ACHN (cell line): Measurements from ENCODE around the gene H6PD.

Experiments used
- DNase-seq: peaks from one replicate; pipeline ENCODE4 v3.0.0-alpha.2; 2015
- in situ Hi-C: cut with HindIII; loops from 2 replicates; pipeline ENCODE4 v1.10.0; 2017; ENCODE audit warnings: low sequenced_read_pairs, low pct_ligation_motif_present, low pct_unique_long_range_greater_than_20kb

Gene H6PD

GRCh38 chr1:9267827-9268581 is 33.4 kb downstream of the H6PD start:
- in situ Hi-C loops: no loop called here
- no peak for DNase-seq

DNA sequence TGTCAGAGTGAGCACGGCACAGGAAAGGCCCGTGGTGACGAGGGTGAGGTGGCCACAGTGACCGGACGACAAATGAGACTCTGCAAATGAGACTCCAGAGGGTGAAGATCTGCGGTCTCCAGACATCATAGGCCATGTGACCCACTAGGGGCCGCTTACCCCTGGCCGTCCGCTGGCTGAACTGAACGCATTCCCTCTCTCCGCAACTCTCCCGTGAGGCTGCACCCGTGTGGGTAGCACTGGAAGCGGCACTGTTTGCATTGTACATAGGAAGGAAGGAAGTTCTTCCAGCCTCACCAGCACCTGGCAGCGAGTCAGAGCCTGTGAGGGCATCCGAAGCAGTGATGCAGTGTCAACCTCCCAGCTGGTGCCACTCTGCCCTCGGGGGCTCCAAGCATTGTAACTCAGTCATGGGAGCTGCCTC is 34.5 kb downstream of the H6PD start:
- in situ Hi-C loops: no loop called here
- DNase-seq: no peak

GRCh38 chr1:9269721-9270120 is 35.1 kb downstream of the H6PD start:
- DNase-seq: no peak
- in situ Hi-C loops: no loop called here

DNA sequence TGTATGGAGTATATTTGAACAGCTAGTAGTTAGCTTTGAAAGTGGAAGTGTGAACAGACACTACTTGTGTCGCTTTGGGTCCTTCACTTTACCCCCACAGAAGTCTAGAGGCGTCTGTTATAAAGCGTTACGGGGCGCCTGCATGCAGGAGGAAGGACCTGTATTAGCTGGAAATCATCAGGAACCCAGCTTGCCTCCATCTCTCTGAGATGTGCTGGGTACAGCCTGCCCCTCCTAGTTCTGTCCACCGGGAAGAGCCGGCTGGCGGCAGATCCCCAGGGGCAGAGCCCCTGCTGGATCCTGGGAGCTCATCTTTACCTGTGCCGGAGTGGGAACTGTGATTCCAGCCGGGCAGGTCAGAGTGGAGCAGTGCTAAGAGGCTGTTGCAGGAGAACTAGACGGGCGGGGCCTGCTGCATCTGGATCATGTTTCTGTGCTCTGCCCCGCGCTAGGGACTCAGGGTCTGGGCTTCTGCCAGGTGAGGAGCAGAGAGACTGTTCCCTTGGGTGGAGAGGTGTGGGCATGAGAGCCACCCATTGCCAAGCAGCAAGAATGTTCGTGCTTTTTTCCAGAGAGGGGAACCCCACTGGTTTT is 35.8 kb downstream of the H6PD start:
- DNase-seq: no peak
- in situ Hi-C loops: no loop called here

DNA sequence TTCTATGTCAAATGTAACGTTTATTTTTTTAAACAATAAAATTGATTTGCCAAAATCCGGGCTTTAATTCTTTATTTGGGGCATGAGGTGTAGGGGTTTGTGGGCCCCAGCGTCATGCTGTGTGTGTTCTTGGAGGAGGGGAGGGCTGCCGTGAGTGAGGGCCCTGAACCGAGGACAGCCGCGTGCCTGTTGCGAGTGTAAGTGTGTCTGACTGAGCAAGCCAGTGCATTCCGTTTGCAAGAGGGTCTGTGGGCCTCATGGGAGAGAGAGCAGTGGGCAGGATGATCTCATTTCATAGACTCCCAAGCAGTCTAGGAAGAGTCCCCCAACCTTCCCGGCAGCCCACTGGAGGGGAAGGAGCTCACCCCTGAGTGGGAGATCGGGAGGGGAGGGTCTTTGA is 36.7 kb downstream of the H6PD start:
- in situ Hi-C loops: no loop called here
- DNase-seq: no peak

DNA sequence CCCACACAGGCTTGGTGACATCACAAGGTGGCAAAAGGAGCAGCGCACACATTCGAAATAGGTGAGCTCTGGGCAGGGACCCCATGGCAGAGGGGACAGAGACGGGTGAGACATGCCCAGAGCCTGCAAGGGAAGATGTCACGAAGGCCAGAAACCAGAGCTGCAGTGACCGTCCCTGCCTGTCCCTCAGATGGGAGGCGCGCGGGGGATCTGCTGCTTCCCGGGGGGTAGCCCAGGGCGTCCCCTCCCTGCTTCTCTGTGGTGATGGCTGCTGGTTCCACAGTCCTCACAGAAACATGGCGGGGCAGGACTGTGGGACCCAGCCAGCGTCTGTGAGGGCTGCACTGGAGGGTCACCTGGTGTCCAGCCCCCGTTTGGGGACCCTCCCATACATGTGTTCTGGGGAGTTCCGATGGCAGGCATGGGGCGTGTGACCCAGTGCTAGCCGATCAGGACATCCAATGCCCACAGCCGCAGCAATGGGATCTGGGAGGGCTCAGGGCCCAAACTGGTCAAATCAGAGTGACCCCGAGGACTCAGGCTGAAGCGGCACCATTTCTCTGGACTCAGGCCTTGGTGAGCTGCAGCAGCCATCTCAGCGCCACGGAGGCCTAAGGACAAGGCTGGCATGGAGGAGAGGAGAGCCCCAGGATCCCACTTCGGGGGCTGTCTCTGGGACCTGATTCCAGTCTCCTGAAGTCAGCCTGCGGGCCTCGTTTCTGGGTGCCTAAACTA is 37.5 kb downstream of the H6PD start:
- no peak for DNase-seq
- in situ Hi-C loops: no loop called here

DNA sequence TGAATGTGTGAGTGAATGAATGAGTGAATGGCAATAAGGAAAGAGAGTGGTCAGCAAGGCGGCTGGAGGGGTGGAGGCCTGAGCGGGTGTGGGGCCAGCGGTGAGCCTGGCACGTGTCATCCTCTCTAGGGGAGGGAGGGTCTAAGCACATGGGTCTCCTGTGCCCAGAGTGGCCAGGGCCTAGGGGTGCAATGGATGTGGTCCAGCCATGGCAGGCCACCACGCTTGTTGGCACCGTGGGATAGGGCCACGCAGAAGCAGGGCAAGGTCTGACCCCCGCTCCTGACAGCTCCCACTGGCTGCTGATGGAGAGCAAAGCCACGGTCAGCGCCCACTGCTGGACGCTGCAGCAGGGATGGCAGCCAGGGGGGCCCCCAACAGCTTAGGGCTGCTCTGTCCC is 38.6 kb downstream of the H6PD start:
- no peak for DNase-seq
- in situ Hi-C loops: no loop called here

GRCh38 chr1:9275161-9275560 is 40.6 kb downstream of the H6PD start:
- DNase-seq: no peak
- in situ Hi-C loops: no loop called here

GRCh38 chr1:9275567-9276034 is 41.0 kb downstream of the H6PD start:
- in situ Hi-C loops: no loop called here
- DNase-seq: no peak

DNA sequence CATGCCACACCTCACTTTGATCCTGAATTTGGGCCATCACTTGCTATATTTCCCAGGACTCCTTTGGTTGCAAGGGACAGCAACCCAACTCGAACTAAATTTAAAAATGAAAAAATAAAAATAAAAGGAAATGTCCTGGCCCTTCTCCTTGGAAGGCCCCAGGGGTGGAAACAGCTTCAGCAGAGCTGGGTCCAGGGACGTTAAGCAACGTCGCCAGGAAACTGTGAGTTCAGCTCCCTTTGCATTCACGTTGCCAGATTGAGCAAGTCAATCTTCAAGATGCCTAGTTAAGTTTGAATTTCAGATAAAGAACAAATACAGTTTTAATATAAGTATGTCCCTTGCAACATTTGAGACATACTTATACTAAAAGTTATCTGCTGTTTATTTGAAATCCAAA is 43.5 kb downstream of the H6PD start:
- DNase-seq: no peak
- in situ Hi-C loops: no loop called here

DNA sequence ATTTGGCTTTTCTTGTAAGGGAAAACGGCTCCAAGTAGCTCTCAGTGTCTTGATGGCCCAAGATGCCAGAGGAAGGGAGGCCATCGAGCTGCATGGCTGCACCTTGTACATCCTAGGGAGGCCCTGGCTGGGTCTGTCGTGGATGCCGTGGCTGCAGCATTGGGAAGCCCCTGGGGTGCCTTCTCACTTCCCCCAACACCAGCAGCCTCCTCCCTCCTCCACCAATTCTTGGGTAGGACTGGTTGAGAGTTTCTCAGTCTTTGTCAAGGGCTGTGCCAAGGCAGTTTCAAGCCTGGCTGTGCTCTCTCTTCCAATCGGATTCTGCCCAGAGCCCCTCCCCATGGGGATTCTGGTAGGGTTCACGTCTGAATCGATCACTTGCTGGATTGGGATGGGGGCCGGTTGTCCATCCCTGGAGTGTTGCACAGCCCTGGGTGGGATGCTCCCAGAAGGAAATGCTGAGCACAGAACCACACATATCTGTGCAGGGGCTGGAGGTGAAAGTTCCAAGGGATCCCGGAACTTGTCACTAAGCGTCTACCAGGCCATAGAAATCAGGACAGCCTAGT is 44.1 kb downstream of the H6PD start:
- no peak for DNase-seq
- in situ Hi-C loops: no loop called here

DNA sequence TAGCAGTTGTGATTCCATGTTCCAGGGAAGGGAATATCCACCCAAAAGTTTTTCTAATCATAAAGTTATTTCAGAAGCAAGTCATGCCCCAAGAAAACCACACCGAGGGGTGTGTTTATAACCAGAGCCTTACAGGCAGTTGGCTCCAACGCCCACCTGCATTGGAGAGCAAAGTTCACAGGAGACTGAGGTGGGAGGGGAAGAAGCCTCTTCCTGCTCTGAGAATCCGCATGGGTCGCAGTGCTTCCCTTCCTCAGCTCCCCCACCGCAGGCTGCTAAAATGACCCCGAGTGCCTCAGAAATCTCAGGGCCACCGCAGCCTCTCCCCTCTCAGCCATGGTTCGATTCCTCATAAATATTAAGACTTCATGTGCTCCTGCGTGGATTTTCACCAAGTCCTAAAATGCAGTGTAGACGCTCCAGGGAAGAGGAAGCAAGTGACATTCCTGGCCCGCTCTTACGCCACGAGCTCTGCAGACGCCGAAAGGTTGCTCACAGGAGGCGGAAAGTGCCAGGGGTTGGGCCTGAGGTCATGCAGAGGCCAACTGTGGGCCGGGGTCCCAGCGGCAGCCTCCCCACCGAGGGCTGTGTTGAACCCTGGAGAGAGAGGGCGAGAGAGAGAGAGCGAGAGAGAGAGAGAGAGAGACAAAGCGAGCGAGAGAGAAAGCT is 44.7 kb downstream of the H6PD start:
- no peak for DNase-seq
- in situ Hi-C loops: no loop called here

DNA sequence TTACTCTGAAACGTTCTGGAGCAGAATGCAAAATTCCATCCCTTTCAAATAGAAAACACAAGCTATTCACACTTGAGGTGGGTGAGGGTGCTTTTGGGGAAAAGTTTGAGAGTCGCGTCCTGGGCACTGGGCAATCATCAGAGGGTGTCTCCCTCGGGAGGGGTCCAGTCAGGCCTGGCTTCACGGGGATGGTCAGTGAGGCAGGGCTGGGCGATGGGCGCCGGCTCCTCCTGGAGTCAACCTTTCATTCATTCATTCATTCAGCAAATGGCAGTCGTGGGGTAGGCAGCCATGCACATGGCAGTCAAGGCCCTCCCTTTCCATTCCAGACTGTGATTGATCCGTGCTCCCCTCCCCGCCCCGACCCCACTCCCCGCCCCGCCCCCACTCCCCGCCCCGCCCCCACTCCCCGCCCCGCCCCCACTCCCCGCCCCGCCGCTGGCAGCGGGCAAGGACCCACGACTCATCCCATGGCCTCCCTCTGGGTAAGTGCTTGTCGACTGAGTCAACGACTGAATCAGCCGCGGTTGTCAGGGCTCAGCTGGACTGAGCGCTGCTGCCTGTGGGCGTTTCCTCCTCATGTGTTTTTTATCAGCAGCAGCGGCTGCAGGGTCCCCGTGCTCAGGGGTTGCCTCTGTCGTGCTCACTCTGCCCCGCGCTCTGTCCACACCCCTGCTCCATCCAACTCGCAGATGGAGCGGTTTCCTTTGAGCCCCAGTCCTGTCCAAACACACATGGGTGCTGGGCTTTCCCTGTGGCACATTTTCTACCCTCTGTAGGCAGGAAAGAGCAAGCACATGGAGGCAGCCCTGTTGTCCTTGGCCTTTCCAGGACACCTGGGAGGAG is 45.7 kb downstream of the H6PD start:
- peak; percentile 84 for DNase-seq
- in situ Hi-C loops: no loop called here

- in situ Hi-C loops: no loop called here
- no peak for DNase-seq
Measured at GRCh38 chr1:9281071-9281827, 46.7 kb downstream of the H6PD start.

DNA sequence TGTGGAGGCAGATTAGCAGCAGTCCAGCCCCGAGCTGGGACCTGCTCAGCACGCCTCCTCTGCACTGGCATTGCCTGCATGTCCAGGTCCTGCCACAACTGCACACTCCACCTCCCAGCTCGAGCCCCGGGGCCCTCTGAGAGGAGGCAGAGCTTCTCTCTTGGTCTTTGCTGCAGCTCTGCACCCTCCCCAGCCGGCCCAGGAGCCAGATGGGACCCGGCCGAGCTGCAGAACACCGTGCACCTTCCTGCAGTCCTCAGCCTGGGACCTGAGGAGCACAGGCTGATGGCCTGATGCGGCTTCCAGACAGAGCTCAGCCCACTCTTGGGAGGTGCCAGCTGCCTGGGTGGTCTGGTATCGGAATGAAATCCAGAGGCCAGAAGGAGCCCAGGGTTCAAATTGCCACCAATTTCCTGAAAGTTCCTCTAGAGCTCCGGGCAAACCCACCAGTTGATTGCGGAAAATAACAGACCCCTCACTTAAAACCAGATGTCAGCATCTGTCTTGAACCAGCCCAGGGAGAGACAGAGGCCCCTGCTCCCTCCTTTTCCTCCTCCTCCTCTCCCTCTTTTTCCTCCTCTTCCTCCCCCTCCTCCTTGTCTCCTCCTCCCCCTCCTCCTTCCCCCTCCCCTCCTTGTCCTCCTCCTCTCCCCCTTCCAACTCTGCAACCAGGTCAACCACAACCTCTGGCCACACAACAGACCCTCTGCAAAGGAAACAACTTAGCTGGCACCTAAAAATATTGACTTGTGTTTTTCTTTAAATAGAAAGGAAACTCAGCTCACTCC is 47.5 kb downstream of the H6PD start:
- no peak for DNase-seq
- in situ Hi-C loops: no loop called here

DNA sequence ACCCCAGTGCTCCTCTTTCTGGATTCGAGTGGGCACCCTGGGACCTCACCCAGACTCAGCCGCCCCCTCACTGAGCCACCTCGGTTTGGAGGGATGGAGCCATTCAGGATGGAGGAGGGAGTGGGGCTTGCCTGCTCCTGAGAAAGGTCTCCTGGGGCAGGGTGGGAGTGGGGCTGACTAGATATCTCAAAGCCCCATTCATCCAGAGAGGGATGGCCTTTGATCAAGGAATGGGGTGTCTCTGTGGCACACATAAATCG is 48.1 kb downstream of the H6PD start:
- no peak for DNase-seq
- in situ Hi-C loops: no loop called here

DNA sequence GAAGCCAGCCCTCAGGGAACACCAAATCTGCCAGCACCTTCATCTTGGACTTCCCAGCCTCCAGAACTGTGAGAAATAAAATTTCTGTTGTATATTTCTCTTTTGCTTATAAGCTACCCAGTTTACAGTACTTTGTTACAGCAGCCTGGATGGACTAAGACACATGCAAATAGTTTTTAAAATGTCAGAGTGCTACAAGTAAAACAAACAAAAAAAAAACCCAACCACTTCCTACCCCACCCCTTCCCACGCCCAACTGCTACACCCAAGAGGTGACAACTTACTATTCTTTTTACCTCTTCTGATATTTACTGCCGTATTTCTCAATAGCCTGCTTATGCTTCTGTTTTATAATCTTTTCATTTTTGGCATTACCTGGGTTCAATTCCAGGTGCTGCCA is 49.5 kb downstream of the H6PD start:
- no peak for DNase-seq
- in situ Hi-C loops: no loop called here
